GM12878 (cell line): Measurements from ENCODE around the gene SERBP1. TPM values are rescaled to one million over a fixed set of nuclear protein-coding genes. Genes with fewer than 3 reads are reported as not detected.

ENCODE experiments used
- E2F8 ChIP-seq: fragments of 450-650 bp; IDR thresholded peaks from 2 replicates; pipeline ENCODE4 v1.6.1; 2018; ENCODE audit warnings: mild to moderate bottlenecking, low read depth, moderate library complexity; ENCODE audit not compliant: partially characterized antibody
- EED ChIP-seq: sonication (generic); IDR thresholded peaks from 2 replicates; pipeline ENCODE4 v1.6.1; 2016; ENCODE audit warnings: antibody characterized with exemption, low read depth
- RBBP5 ChIP-seq: fragments of 200-600 bp; sonication (generic); conservative IDR thresholded peaks from 2 replicates; pipeline ENCODE4 v1.6.1; 2016
- SUPT20H ChIP-seq: IDR thresholded peaks from 2 replicates; pipeline ENCODE4 v1.6.1; 2011; ENCODE audit warnings: low read depth, mild to moderate bottlenecking, low read length, moderate library complexity, borderline replicate concordance; ENCODE audit not compliant: control insufficient read depth
- SUZ12 ChIP-seq: fragments of 200-600 bp; sonication (generic); IDR thresholded peaks from one replicate; pipeline ENCODE4 v1.6.1; 2018; ENCODE audit warnings: antibody characterized with exemption, mild to moderate bottlenecking; ENCODE audit not compliant: unreplicated experiment
- polyA plus RNA-seq, 11 experiments: library from polyadenylated mRNA; depleted of rRNA in 4 of 11; unstranded in 6 of 11; stranded (reverse) in 5 of 11; fragments of >200 nt; fragmentation: Nextera tagmentation in 4 of 11; fragmentation: Illumina TruSeq in 1 of 11; extraction: Ambion mirVana in 4 of 11; extraction: Trizol in 1 of 11; gene quantifications; 1 replicate in 1 of 11; 2 replicates in 10 of 11; pipeline versions ENCODE4 v1.2.1 to v1.2.3, GENCODE V29; 2011 to 2016; ENCODE audit warnings: inconsistent platforms in 2 of 11, missing spikeins in 2 of 11, low read depth in 1 of 11
- total RNA-seq, 4 experiments: library from RNA; depleted of rRNA in 3 of 4; stranded (reverse); fragments of >200 nt in 3 of 4; fragmentation: Illumina TruSeq in 1 of 4; extraction: Trizol in 1 of 4; gene quantifications; 2 replicates each; pipeline versions ENCODE4 v1.2.1 to v1.2.3, GENCODE V29; 2013 to 2021
- TF ChIP-seq, protein P1 (sequence below): fragments of 450-650 bp; IDR thresholded peaks from 2 replicates; pipeline ENCODE4 v1.6.1; 2017; ENCODE audit warnings: antibody characterized with exemption, mild to moderate bottlenecking, moderate library complexity

The SERBP1 gene
- total and polyA plus RNA-seq, 10 of the 15 experiments (the other 5 are each of a cell fraction or from before 2014, with no cell fraction given) = 76.7 to 509 (median 384) TPM

DNA sequence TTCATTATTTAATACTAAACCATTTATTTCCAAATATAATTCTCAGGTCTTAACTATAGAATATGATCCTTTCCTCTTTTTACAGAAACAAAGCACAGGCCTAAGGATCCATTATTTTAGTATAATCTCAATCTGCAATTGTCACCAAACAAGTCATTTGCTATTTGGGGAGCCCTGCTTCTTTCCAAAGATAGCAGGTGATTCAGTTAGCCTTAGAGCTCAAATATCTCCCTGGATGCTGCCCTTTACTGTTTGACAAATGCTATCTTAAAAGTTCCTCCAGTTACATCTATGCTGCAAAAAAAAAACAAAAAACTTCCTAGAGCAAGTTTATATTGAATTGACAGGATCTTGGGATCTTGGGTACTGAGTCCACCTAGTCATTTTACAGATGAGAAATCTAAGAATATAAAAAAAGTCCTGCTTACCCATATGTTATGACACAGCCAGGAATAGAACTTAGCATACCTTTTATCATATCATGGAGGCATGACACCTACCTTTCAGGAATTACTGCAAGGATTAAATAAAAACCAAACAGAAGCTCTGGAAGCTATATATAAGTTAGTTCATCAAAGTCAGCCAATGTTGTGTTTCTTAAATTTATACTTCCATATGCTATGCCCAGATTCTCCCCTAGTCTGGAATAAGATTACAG, 9.2 kb downstream of the SERBP1 start (continued):
- TF ChIP-seq E2F8 (no peak), RBBP5 (no peak), SUZ12 (no peak), EED (no peak), SUPT20H (no peak)
- TF ChIP-seq, protein P1, sequence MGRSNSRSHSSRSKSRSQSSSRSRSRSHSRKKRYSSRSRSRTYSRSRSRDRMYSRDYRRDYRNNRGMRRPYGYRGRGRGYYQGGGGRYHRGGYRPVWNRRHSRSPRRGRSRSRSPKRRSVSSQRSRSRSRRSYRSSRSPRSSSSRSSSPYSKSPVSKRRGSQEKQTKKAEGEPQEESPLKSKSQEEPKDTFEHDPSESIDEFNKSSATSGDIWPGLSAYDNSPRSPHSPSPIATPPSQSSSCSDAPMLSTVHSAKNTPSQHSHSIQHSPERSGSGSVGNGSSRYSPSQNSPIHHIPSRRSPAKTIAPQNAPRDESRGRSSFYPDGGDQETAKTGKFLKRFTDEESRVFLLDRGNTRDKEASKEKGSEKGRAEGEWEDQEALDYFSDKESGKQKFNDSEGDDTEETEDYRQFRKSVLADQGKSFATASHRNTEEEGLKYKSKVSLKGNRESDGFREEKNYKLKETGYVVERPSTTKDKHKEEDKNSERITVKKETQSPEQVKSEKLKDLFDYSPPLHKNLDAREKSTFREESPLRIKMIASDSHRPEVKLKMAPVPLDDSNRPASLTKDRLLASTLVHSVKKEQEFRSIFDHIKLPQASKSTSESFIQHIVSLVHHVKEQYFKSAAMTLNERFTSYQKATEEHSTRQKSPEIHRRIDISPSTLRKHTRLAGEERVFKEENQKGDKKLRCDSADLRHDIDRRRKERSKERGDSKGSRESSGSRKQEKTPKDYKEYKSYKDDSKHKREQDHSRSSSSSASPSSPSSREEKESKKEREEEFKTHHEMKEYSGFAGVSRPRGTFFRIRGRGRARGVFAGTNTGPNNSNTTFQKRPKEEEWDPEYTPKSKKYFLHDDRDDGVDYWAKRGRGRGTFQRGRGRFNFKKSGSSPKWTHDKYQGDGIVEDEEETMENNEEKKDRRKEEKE = no peak
